PFSK-1 (cell line): ENCODE results near the gene SCAMP2.

Source experiments
- FOXP2 ChIP-seq: optimal IDR thresholded peaks from 2 replicates; pipeline ENCODE3; 2011; ENCODE audit warnings: borderline replicate concordance, control low read depth, inconsistent platforms; ENCODE audit not compliant: insufficient read depth; ENCODE audit errors: extremely low read length, extremely low read depth
- POLR2AphosphoS5 ChIP-seq: IDR thresholded peaks from 2 replicates; pipeline ENCODE4 v1.6.1; 2012; ENCODE audit warnings: low read depth, mild to moderate bottlenecking, control low read depth, low read length, moderate library complexity
- REST ChIP-seq, 2 experiments: IDR thresholded peaks; 2 replicates each; pipeline versions ENCODE4 v1.6.1 to v1.8.0; 2011 to 2012; ENCODE audit warnings: low read depth in 2 of 2, low read length in 2 of 2, control low read depth in 1 of 2, inconsistent platforms in 1 of 2, mild to moderate bottlenecking in 1 of 2, moderate library complexity in 1 of 2; ENCODE audit not compliant: insufficient read depth in 1 of 2
- SIN3A ChIP-seq: IDR thresholded peaks from 2 replicates; pipeline ENCODE4 v1.6.1; 2012; ENCODE audit warnings: mild to moderate bottlenecking, low read length, moderate library complexity, borderline replicate concordance; ENCODE audit not compliant: insufficient read depth
- TAF1 ChIP-seq: IDR thresholded peaks from 2 replicates; pipeline ENCODE4 v1.6.1; 2012; ENCODE audit warnings: low read length, control low read depth, borderline replicate concordance; ENCODE audit not compliant: insufficient read depth

GRCh38 chr15:74892931-74893330, 19.8 kb upstream of the SCAMP2 start:
- no peak for TF ChIP-seq POLR2AphosphoS5
- no peak for TF ChIP-seq SIN3A
- TF ChIP-seq FOXP2: no peak
- no peak for TF ChIP-seq REST (IDR thresholded peaks at IDR 0.05; ENCODE audit: insufficient read depth in 1 of 2, low read depth in 2 of 2, low read length in 2 of 2)
- no peak for TF ChIP-seq TAF1
